Testis (tissue), 2 donors: Measurements from ENCODE around the gene CSMD2.

Experiments used
- CTCF ChIP-seq, 3 experiments: fragments of 450-650 bp in 2 of 3; fragments of 200-600 bp in 1 of 3; sonication (generic) in 1 of 3; IDR thresholded peaks; one replicate each; pipeline ENCODE4 v1.5.1; 2016 to 2019; ENCODE audit warnings: antibody characterized with exemption in 3 of 3, mild to moderate bottlenecking in 2 of 3, moderate library complexity in 1 of 3
- POLR2A ChIP-seq: fragments of 450-650 bp; IDR thresholded peaks from one replicate; pipeline ENCODE4 v1.6.1; 2017; ENCODE audit warnings: antibody characterized with exemption, mild to moderate bottlenecking, moderate library complexity

GRCh38 chr1:33512226-33513011 is 652.6 kb downstream of the CSMD2 start:
- no peak for TF ChIP-seq CTCF (IDR thresholded peaks at IDR 0.05)
- TF ChIP-seq POLR2A: no peak
